RWPE1 (cell line): ENCODE measurements around the gene SNTG2.

Source experiments
- CTCF ChIA-PET: fragments of 350-600 bp; sonication (Branson Sonifier 250); formaldehyde crosslinking; extraction: SDS; loops from one replicate; lab custom pipeline; 2021; lab: Yijun Ruan, JAX
- POLR2A ChIA-PET: fragments of 400-600 bp; formaldehyde crosslinking; extraction: SDS; loops from one replicate; lab custom pipeline; 2020; ENCODE audit warnings: antibody characterized with exemption; ENCODE audit not compliant: low non-redundant PET; lab: Yijun Ruan, JAX
- DNase-seq: peaks from one replicate; pipeline ENCODE4 v3.0.0; 2012; ENCODE audit warnings: low spot score
- H3K27ac ChIP-seq: fragments of 450-650 bp; 2 replicates; pipeline ENCODE4 v1.5.1; 2017
- CTCF ChIP-seq: fragments of 450-650 bp; conservative IDR thresholded peaks from 2 replicates; pipeline ENCODE4 v1.5.1; 2017; ENCODE audit warnings: low read depth, mild to moderate bottlenecking

SNTG2 gene

GRCh38 chr2:1068241-1068640 is 117.6 kb downstream of the SNTG2 start:
- ChIA-PET CTCF (interaction anchor here (0.6 kb wide), 1 partner anchor 123 kb away, joined by 4 read pairs; no protein-coding TSS in a partner anchor), POLR2A (no interaction called here)
- no peak for TF ChIP-seq CTCF
- DNase-seq, result no peak
- H3K27ac ChIP-seq, result no peak overlapping the region

GRCh38 chr2:1068822-1069221 is 118.2 kb downstream of the SNTG2 start:
- no peak for TF ChIP-seq CTCF
- no peak overlapping the region for H3K27ac ChIP-seq
- CTCF ChIA-PET, result interaction anchor here (0.6 kb wide), 1 partner anchor 402 kb away, joined by 7 read pairs; no protein-coding TSS in a partner anchor
- no peak for DNase-seq
- POLR2A ChIA-PET, result no interaction called here

GRCh38 chr2:1069847-1070246 is 119.2 kb downstream of the SNTG2 start:
- CTCF ChIA-PET, result no interaction called here
- POLR2A ChIA-PET, result no interaction called here
- no peak for TF ChIP-seq CTCF
- DNase-seq, result no peak
- H3K27ac ChIP-seq, result no peak overlapping the region

GRCh38 chr2:1070601-1071000 is 120.0 kb downstream of the SNTG2 start:
- no peak for TF ChIP-seq CTCF
- H3K27ac ChIP-seq, result no peak overlapping the region
- ChIA-PET POLR2A (no interaction called here), CTCF (no interaction called here)
- DNase-seq, result no peak

GRCh38 chr2:1071650-1072049 is 121.0 kb downstream of the SNTG2 start:
- no peak overlapping the region for H3K27ac ChIP-seq
- ChIA-PET CTCF (no interaction called here), POLR2A (no interaction called here)
- no peak for DNase-seq
- no peak for TF ChIP-seq CTCF

- DNase-seq, result no peak
Observed at GRCh38 chr2:1072250-1072649, 121.6 kb downstream of the SNTG2 start.

More at GRCh38 chr2:1072250-1072649, 121.6 kb downstream of the SNTG2 start:
- POLR2A ChIA-PET, result no interaction called here
- no peak for TF ChIP-seq CTCF
- H3K27ac ChIP-seq, result no peak overlapping the region
- CTCF ChIA-PET, result no interaction called here
